ENCODE results near the gene SCMH1.

DNA sequence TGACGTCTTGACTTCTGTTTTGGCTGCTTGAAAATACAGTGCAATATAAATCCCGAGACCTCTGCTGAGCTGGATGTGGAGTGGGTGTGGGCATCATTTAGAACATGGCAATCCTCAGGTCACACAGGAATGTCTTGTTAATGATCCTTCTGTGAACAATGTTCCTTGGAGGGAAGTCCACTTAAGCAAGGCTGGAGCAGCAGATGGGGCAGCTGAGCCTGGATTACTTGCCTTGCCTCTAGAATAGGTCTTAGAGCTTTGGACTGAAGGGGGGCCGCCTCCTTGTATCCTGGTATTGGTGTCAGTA is 926 bp upstream of the SCMH1 start:
- TF ChIP-seq POLR2A (IDR thresholded peaks at IDR 0.05) = no peak
- TF ChIP-seq, protein P1, sequence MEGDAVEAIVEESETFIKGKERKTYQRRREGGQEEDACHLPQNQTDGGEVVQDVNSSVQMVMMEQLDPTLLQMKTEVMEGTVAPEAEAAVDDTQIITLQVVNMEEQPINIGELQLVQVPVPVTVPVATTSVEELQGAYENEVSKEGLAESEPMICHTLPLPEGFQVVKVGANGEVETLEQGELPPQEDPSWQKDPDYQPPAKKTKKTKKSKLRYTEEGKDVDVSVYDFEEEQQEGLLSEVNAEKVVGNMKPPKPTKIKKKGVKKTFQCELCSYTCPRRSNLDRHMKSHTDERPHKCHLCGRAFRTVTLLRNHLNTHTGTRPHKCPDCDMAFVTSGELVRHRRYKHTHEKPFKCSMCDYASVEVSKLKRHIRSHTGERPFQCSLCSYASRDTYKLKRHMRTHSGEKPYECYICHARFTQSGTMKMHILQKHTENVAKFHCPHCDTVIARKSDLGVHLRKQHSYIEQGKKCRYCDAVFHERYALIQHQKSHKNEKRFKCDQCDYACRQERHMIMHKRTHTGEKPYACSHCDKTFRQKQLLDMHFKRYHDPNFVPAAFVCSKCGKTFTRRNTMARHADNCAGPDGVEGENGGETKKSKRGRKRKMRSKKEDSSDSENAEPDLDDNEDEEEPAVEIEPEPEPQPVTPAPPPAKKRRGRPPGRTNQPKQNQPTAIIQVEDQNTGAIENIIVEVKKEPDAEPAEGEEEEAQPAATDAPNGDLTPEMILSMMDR (IDR thresholded peaks at IDR 0.05) = no peak
